ENCODE data around the gene GATAD2A.
"Not testable (repeated sequence)": the region's sequence is repeated elsewhere in the genome, so short reads cannot be mapped to it uniquely, and the experiment has no call there.

Gene GATAD2A

GRCh38 chr19:19404879-19405860 is at the start of gene GATAD2A:
TSS of gene GATAD2A (plus strand) at chr19:19405675. CDS start at chr19:19465346, 59,671 bp downstream.
- DNase-seq, result peak; percentile 78

GRCh38 chr19:19356500-19356899 is 49.0 kb upstream of the GATAD2A start:
- DNase-seq, result no peak

- DNase-seq, result no peak
These were observed 48.4 kb upstream of the GATAD2A start for GRCh38 chr19:19356901-19357566.

GRCh38 chr19:19361075-19361594 is 44.3 kb upstream of the GATAD2A start:
- peak; percentile 34 for DNase-seq

- no peak for DNase-seq
These were observed 43.4 kb upstream of the GATAD2A start for GRCh38 chr19:19362075-19362474.

- DNase-seq, result no peak
These were observed 38.8 kb upstream of the GATAD2A start for GRCh38 chr19:19366434-19367396.

GRCh38 chr19:19368087-19368486 is 37.4 kb upstream of the GATAD2A start:
- no peak for DNase-seq

GRCh38 chr19:19371059-19371458 is 34.4 kb upstream of the GATAD2A start:
- no peak for DNase-seq

GRCh38 chr19:19372656-19373416 is 32.6 kb upstream of the GATAD2A start:
- no peak for DNase-seq

- DNase-seq, result no peak
These were observed 25.9 kb upstream of the GATAD2A start for GRCh38 chr19:19379527-19379926.

- DNase-seq, result not testable (repeated sequence)
These were observed 25.2 kb upstream of the GATAD2A start for GRCh38 chr19:19380316-19380715.

- DNase-seq, result no peak
These were observed 24.2 kb upstream of the GATAD2A start for GRCh38 chr19:19381007-19381926.

- no peak for DNase-seq
These were observed 23.4 kb upstream of the GATAD2A start for GRCh38 chr19:19382118-19382517.

- DNase-seq, result no peak
These were observed 21.0 kb upstream of the GATAD2A start for GRCh38 chr19:19384486-19384885.

- peak; percentile 99 for DNase-seq
These were observed 20.2 kb upstream of the GATAD2A start for GRCh38 chr19:19385131-19385895.

GRCh38 chr19:19385896-19386869 is 19.3 kb upstream of the GATAD2A start:
- DNase-seq, result no peak

- no peak for DNase-seq
These were observed 18.4 kb upstream of the GATAD2A start for GRCh38 chr19:19387108-19387507.

Measured in GOT3 (cell line).